Gastrocnemius medialis (tissue), 4 donors: ENCODE data around the gene CPSF3.

Experiments used
- CTCF ChIP-seq, 5 experiments: fragments of 450-650 bp in 3 of 5; fragments of 200-600 bp in 2 of 5; sonication (generic) in 2 of 5; IDR thresholded peaks in 4 of 5; conservative IDR thresholded peaks in 1 of 5; 1 replicate in 4 of 5; 2 replicates in 1 of 5; pipeline ENCODE4 v1.5.1; 2016 to 2019; ENCODE audit warnings: antibody characterized with exemption in 5 of 5, mild to moderate bottlenecking in 3 of 5, moderate library complexity in 3 of 5
- POLR2A ChIP-seq, 2 donors: fragments of 450-650 bp; IDR thresholded peaks; one replicate each; pipeline ENCODE4 v1.6.1; 2017; ENCODE audit warnings: antibody characterized with exemption in 2 of 2, mild to moderate bottlenecking in 2 of 2, moderate library complexity in 2 of 2

GRCh38 chr2:9422321-9423099, 944 bp upstream of the CPSF3 start:
- TF ChIP-seq POLR2A (IDR thresholded peaks at IDR 0.05) = no peak
- TF ChIP-seq CTCF (IDR thresholded peaks at IDR 0.05 in 4 of 5, conservative IDR thresholded peaks at IDR 0.05 in 1 of 5) = no peak
